ENCODE data around the gene CACNA1G. TPM values are rescaled to one million over a fixed set of nuclear protein-coding genes. Genes with fewer than 3 reads are reported as not detected.

CACNA1G gene
- total RNA-seq, 1 donor = under 0.01 TPM

DNA sequence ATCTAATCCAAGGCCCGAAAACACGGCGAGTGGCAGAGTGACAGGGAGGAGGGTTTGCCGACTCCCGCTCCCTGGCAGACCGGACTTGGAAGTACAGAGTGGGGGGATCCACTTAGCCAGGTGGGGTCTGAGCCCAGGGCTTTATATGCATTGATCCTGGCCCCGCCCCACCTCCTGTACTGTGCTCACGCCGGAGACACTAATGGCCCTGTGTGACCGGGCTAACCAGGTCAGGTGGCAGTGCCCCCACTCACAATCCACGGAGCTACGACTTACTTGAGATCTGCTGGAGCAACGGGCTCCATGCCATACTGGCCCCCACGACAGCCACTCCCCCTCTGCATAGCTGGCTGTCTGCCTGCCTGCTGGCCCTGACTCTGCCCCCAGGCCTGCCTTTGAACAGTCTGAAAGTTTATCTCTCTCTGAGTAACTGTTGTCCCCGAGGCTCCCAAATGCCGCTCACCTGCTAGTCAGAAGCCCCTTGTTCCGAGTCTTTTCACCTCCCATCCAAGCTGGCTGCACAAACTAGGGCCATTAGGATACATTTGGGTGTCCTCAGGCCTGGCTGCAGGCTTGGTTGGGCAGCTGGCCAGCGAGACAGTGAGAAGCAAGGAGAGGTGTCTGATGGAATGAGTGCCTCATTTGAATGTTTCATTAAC lies 28.0 kb downstream of the CACNA1G start:
- H3K4me3 ChIP-seq (ENCODE audit: insufficient read depth, low read length) = no peak overlapping the region
- H3K36me3 ChIP-seq (ENCODE audit: insufficient read depth, low read length) = no peaks in the 10 kb centered on the region
- no peak overlapping the region for H2AFZ ChIP-seq (ENCODE audit: low read length)
- no peak for DNase-seq (ENCODE audit: insufficient read length, low spot score, missing footprints)
- no peaks in the 10 kb centered on the region for H3K9me3 ChIP-seq (ENCODE audit: low read depth, low read length)
- peaks cover 21% of the 10 kb centered on the region for H3K27me3 ChIP-seq (ENCODE audit: insufficient read depth, low read length)
- TF ChIP-seq, protein P1, sequence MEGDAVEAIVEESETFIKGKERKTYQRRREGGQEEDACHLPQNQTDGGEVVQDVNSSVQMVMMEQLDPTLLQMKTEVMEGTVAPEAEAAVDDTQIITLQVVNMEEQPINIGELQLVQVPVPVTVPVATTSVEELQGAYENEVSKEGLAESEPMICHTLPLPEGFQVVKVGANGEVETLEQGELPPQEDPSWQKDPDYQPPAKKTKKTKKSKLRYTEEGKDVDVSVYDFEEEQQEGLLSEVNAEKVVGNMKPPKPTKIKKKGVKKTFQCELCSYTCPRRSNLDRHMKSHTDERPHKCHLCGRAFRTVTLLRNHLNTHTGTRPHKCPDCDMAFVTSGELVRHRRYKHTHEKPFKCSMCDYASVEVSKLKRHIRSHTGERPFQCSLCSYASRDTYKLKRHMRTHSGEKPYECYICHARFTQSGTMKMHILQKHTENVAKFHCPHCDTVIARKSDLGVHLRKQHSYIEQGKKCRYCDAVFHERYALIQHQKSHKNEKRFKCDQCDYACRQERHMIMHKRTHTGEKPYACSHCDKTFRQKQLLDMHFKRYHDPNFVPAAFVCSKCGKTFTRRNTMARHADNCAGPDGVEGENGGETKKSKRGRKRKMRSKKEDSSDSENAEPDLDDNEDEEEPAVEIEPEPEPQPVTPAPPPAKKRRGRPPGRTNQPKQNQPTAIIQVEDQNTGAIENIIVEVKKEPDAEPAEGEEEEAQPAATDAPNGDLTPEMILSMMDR (IDR thresholded peaks at IDR 0.05; ENCODE audit: extremely low read depth, low read depth, low read length) = no peak
- H3K4me1 ChIP-seq (ENCODE audit: insufficient read depth, low read length) = no peaks in the 10 kb centered on the region
- no peak overlapping the region for H3K27ac ChIP-seq (ENCODE audit: low read depth, low read length)
- H3K79me2 ChIP-seq (ENCODE audit: insufficient read depth, low read length) = no peaks in the 10 kb centered on the region
- no peak overlapping the region for H3K4me2 ChIP-seq (ENCODE audit: insufficient read depth, low read length)
- H4K20me1 ChIP-seq (ENCODE audit: insufficient read depth, low read length) = no peaks in the 10 kb centered on the region

GRCh38 chr17:50589095-50589705 lies 28.7 kb downstream of the CACNA1G start:
- TF ChIP-seq, protein P1 (IDR thresholded peaks at IDR 0.05; ENCODE audit: extremely low read depth, low read depth, low read length) = no peak
- Histone ChIP-seq H3K4me2 (ENCODE audit: insufficient read depth, low read length) (no peak overlapping the region), H3K36me3 (ENCODE audit: insufficient read depth, low read length) (no peaks in the 10 kb centered on the region), H2AFZ (ENCODE audit: low read length) (no peak overlapping the region), H3K4me1 (ENCODE audit: insufficient read depth, low read length) (no peaks in the 10 kb centered on the region), H3K4me3 (ENCODE audit: insufficient read depth, low read length) (no peak overlapping the region), H3K27me3 (ENCODE audit: insufficient read depth, low read length) (peaks cover 19% of the 10 kb centered on the region), H3K9me3 (ENCODE audit: low read depth, low read length) (no peaks in the 10 kb centered on the region), H4K20me1 (ENCODE audit: insufficient read depth, low read length) (no peaks in the 10 kb centered on the region), H3K79me2 (ENCODE audit: insufficient read depth, low read length) (no peaks in the 10 kb centered on the region), H3K27ac (ENCODE audit: low read depth, low read length) (no peak overlapping the region)
- no peak for DNase-seq (ENCODE audit: insufficient read length, low spot score, missing footprints)

DNA sequence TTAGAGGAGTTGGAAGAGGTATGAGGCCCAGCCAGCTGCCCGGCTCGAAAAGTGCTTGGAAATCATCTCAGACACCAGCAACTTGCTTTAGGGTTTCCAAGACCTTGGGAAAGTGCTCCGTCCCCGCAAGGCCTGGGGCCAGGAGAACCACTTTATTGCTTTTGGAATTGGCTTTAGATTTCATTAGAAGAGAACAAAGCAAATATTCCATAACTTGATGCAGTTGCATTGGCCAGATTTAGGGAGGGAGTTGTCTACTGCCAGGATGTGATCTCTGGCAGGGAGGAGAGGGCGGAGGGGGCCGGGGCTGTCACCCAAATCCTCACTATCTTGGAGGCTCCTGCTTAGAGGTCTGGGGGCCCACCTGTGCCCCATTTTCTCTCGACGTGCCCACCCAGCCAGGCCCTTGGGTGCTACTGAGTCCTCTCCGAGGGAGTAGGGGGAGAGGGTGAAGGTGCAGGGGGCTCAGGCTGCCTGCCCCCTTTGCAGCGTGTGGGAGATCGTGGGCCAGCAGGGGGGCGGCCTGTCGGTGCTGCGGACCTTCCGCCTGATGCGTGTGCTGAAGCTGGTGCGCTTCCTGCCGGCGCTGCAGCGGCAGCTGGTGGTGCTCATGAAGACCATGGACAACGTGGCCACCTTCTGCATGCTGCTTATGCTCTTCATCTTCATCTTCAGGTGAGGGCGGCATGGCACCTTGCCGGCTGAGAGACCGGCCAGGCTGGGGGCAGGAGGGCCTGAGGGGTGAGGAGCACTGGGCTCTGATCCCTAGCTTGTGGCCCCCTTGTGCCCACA lies 30.6 kb downstream of the CACNA1G start:
- H3K36me3 ChIP-seq (ENCODE audit: insufficient read depth, low read length) = no peaks in the 10 kb centered on the region
- H3K4me2 ChIP-seq (ENCODE audit: insufficient read depth, low read length) = no peak overlapping the region
- peaks cover 14% of the 10 kb centered on the region for H3K27me3 ChIP-seq (ENCODE audit: insufficient read depth, low read length)
- no peak overlapping the region for H3K27ac ChIP-seq (ENCODE audit: low read depth, low read length)
- no peaks in the 10 kb centered on the region for H3K9me3 ChIP-seq (ENCODE audit: low read depth, low read length)
- H3K79me2 ChIP-seq (ENCODE audit: insufficient read depth, low read length) = no peaks in the 10 kb centered on the region
- TF ChIP-seq, protein P1 (IDR thresholded peaks at IDR 0.05; ENCODE audit: extremely low read depth, low read depth, low read length) = no peak
- no peak overlapping the region for H3K4me3 ChIP-seq (ENCODE audit: insufficient read depth, low read length)
- H2AFZ ChIP-seq (ENCODE audit: low read length) = no peak overlapping the region
- no peaks in the 10 kb centered on the region for H4K20me1 ChIP-seq (ENCODE audit: insufficient read depth, low read length)
- H3K4me1 ChIP-seq (ENCODE audit: insufficient read depth, low read length) = no peaks in the 10 kb centered on the region
- DNase-seq (ENCODE audit: insufficient read length, low spot score, missing footprints) = no peak

DNA sequence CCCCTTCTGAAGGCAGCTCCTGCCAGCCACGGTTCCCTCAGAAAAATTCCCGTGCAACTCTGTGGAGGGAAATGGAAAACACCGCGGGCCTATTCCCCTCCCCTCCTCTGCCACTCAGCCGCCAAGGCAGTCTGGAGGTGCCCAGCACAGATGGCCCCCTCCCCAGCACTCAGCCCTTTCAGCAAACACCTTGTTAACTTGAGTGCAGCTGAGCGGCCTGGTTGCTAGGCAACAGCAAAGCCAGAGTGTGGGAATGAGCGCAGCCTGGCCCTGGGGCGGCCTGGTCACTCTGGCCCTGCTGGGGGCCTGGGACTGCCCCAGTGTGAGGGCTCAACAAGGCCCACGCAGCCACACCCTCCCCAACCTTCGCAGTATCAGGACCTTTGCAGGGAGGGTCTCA lies 32.8 kb downstream of the CACNA1G start:
- Histone ChIP-seq H3K4me2 (ENCODE audit: insufficient read depth, low read length) (no peak overlapping the region), H3K36me3 (ENCODE audit: insufficient read depth, low read length) (no peaks in the 10 kb centered on the region), H3K27me3 (ENCODE audit: insufficient read depth, low read length) (no peaks in the 10 kb centered on the region), H3K79me2 (ENCODE audit: insufficient read depth, low read length) (no peaks in the 10 kb centered on the region), H4K20me1 (ENCODE audit: insufficient read depth, low read length) (no peaks in the 10 kb centered on the region), H2AFZ (ENCODE audit: low read length) (no peak overlapping the region), H3K27ac (ENCODE audit: low read depth, low read length) (no peak overlapping the region), H3K4me3 (ENCODE audit: insufficient read depth, low read length) (no peak overlapping the region), H3K4me1 (ENCODE audit: insufficient read depth, low read length) (no peaks in the 10 kb centered on the region), H3K9me3 (ENCODE audit: low read depth, low read length) (no peaks in the 10 kb centered on the region)
- no peak for DNase-seq (ENCODE audit: insufficient read length, low spot score, missing footprints)
- TF ChIP-seq, protein P1 (IDR thresholded peaks at IDR 0.05; ENCODE audit: extremely low read depth, low read depth, low read length) = no peak
